SU-DHL-6 (cell line): ENCODE measurements around the gene AK2.
"Not testable (repeated sequence)": the region's sequence is repeated elsewhere in the genome, so short reads cannot be mapped to it uniquely, and the experiment has no call there.

Experiments
- H2AFZ ChIP-seq: fragments of 200-600 bp; sonication (generic); 2 replicates; pipeline ENCODE4 v1.6.1; 2014; ENCODE audit warnings: low read depth, mild to moderate bottlenecking, moderate library complexity, mixed read lengths, antibody characterized with exemption, low read length; ENCODE audit not compliant: severe bottlenecking
- H3F3A ChIP-seq: fragments of 200-600 bp; shearing (Covaris generic); 2 replicates; pipeline ENCODE4 v1.6.0; 2016; ENCODE audit warnings: antibody characterized with exemption, mild to moderate bottlenecking; ENCODE audit not compliant: insufficient read depth
- H3K27ac ChIP-seq: fragments of 200-600 bp; sonication (generic); 2 replicates; pipeline ENCODE4 v1.5.1; 2016; ENCODE audit warnings: low read depth, mild to moderate bottlenecking, low read length, moderate library complexity, mixed read lengths
- H3K27me3 ChIP-seq: fragments of 200-600 bp; sonication (generic), shearing (Covaris generic); 2 replicates; pipeline ENCODE4 v1.6.0; 2014; ENCODE audit warnings: mild to moderate bottlenecking, low read length
- H3K36me3 ChIP-seq: fragments of 200-600 bp; sonication (generic); 2 replicates; pipeline ENCODE4 v1.6.1; 2014; ENCODE audit warnings: mild to moderate bottlenecking, low read length, mixed read lengths
- H3K4me2 ChIP-seq: fragments of 300-600, 200-600 bp; shearing (Covaris generic), sonication (generic); 2 replicates; pipeline ENCODE4 v1.6.0; 2014; ENCODE audit warnings: low read length, low read depth, mild to moderate bottlenecking; ENCODE audit not compliant: poor library complexity, severe bottlenecking
- H3K4me3 ChIP-seq: fragments of 200-600 bp; sonication (generic); 2 replicates; pipeline ENCODE4 v1.5.1; 2014; ENCODE audit warnings: antibody characterized with exemption, low read length, mild to moderate bottlenecking, mixed read lengths; ENCODE audit not compliant: insufficient read depth, poor library complexity, severe bottlenecking
- H3K79me2 ChIP-seq: fragments of 200-600 bp; sonication (generic); 2 replicates; pipeline ENCODE4 v1.6.1; 2014; ENCODE audit warnings: mild to moderate bottlenecking, low read length, moderate library complexity; ENCODE audit not compliant: insufficient read depth
- H3K9ac ChIP-seq: fragments of 200-600 bp; sonication (generic); 2 replicates; pipeline ENCODE4 v1.7.0; 2014; ENCODE audit warnings: mild to moderate bottlenecking, low read length
- H3K9me2 ChIP-seq: fragments of 200-600 bp; sonication (generic); replicated peaks from 2 replicates; pipeline ENCODE4 v1.6.1; 2014; ENCODE audit warnings: low read length; ENCODE audit not compliant: insufficient read depth
- H3K9me3 ChIP-seq: fragments of 200-600 bp; sonication (generic); 2 replicates; pipeline ENCODE4 v1.6.1; 2014; ENCODE audit warnings: low read length, mixed read lengths; ENCODE audit not compliant: insufficient read depth
- H4K20me1 ChIP-seq: fragments of 200-600 bp; sonication (generic); 2 replicates; pipeline ENCODE4 v1.6.1; 2014; ENCODE audit warnings: low read depth, mild to moderate bottlenecking, antibody characterized with exemption, low read length, moderate library complexity, mixed read lengths
- CTCF ChIP-seq: fragments of 200-600 bp; sonication (generic); IDR thresholded peaks from one replicate; pipeline ENCODE4 v1.5.1; 2017; ENCODE audit warnings: antibody characterized with exemption, mild to moderate bottlenecking, low read length, moderate library complexity; ENCODE audit not compliant: insufficient read depth, poor library complexity, severe bottlenecking
- EZH2phosphoT487 ChIP-seq: fragments of 200-600 bp; sonication (generic), shearing (Covaris generic); conservative IDR thresholded peaks from 2 replicates; pipeline ENCODE4 v1.6.1; 2018; ENCODE audit warnings: mild to moderate bottlenecking, antibody characterized with exemption, low read length, moderate library complexity, mixed read lengths

Gene AK2

DNA sequence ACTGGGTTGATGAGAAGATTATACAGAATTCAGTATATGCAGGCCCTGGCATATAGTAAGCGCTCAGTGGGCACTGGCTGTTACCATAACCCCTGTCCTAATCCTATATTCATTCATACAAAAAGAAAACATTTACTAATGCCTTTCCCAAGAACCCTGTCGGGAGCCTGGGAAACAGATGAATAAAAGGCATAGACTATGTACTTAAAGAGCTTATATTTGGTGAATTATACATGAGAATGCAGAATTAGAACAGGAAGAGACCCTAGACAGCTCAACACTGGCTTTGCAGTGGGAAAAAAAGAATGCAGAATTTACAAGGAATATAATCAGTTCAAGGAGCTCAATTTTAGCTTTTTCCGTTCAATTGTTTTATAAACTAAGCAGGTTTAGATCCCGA is 10.9 kb downstream of the AK2 start:
- H3K4me3 ChIP-seq, result no peak overlapping the region
- peaks cover 4% of the 10 kb centered on the region; the same call in 1 of the 2 replicates for H3K36me3 ChIP-seq
- no peaks in the 10 kb centered on the region for H3K9me3 ChIP-seq
- H3K27ac ChIP-seq, result no peak overlapping the region
- H3K79me2 ChIP-seq, result peaks cover 67% of the 10 kb centered on the region
- H3K4me2 ChIP-seq, result no peak overlapping the region
- no peaks in the 10 kb centered on the region for H3K9me2 ChIP-seq
- no peak overlapping the region for H3K9ac ChIP-seq
- H3K27me3 ChIP-seq, result no peaks in the 10 kb centered on the region
- TF ChIP-seq EZH2phosphoT487 (no peak), CTCF (no peak)
- 0 out of 2 replicates have a peak, but pooled peaks cover 4% of the 10 kb centered on the region for H4K20me1 ChIP-seq
- H2AFZ ChIP-seq, result no peak overlapping the region
- H3F3A ChIP-seq, result no peaks in the 10 kb centered on the region

DNA sequence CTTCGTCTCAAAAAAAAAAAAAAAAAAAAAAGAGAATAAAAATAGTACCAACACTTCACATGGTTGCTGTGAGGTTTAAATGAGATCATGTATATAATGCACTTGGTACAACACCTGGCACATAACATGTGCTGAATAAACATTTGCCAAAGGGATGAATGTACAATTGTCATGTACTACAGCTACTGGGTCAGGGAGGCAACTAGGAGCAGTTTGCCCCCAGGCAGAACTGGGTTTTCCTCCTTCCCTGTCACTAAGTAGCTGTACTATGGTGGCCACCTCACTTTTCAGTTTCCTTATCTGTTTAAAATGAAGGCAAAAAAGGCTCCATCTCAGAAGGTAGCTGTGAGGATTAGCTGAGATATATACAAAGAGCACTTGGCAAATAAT is 11.5 kb downstream of the AK2 start:
- Histone ChIP-seq H3K27me3 (no peaks in the 10 kb centered on the region), H3K36me3 (peaks cover 4% of the 10 kb centered on the region; the same call in 1 of the 2 replicates), H3K4me2 (no peak overlapping the region), H3K9me3 (no peaks in the 10 kb centered on the region), H3F3A (no peaks in the 10 kb centered on the region), H3K4me3 (no peak overlapping the region), H4K20me1 (0 out of 2 replicates have a peak, but pooled peaks cover 4% of the 10 kb centered on the region), H2AFZ (no peak overlapping the region), H3K9me2 (no peaks in the 10 kb centered on the region), H3K9ac (no peak overlapping the region), H3K79me2 (peaks cover 61% of the 10 kb centered on the region), H3K27ac (no peak overlapping the region)
- TF ChIP-seq CTCF (no peak), EZH2phosphoT487 (no peak)

DNA sequence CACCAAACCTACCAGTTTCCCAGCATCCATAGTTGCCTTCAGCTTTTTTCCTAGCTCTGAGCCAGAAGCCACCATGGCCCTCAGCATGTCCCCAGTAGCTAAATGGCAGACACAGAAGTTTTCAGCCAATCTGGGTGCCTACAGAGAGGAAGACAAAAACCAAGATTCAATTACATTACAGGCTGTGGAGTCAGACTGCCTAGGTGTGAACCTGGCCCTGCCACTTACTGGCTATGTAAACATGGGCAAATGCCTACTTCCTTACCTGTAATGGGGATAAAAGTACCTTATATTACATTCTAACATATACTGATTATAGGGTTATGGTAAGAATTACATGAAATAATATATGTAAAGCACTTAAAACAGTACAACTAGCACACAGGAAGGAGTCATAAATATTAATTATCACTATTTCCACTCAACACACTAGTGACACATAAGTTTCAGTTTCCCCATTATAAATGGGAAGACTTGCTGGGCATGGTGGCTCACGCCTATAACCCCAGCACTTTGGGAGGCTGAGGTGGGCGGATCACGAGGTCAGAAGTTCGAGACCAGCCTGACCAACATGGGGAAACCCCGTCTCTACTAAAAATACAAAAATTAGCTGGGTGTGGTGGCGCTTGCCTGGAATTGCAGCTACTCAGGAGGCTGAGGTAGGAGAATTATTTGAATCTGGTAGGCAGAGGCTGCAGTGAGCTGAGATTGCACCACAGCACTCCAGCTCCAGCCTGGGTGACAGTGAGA is 12.1 kb downstream of the AK2 start:
- H3F3A ChIP-seq, H3K27me3 ChIP-seq, H3K4me2 ChIP-seq, H4K20me1 ChIP-seq, H3K4me3 ChIP-seq, H3K9me2 ChIP-seq, H2AFZ ChIP-seq, H3K27ac ChIP-seq, H3K36me3 ChIP-seq, H3K9ac ChIP-seq, H3K9me3 ChIP-seq: not testable (repeated sequence)
- peaks cover 56% of the 10 kb centered on the region for H3K79me2 ChIP-seq

GRCh38 chr1:33022650-33023200 is 14.0 kb downstream of the AK2 start:
- Histone ChIP-seq H3K9me3 (no peaks in the 10 kb centered on the region), H3K9me2 (no peaks in the 10 kb centered on the region), H3K27me3 (no peaks in the 10 kb centered on the region), H3K9ac (no peak overlapping the region), H3F3A (no peaks in the 10 kb centered on the region), H3K4me3 (no peak overlapping the region), H4K20me1 (0 out of 2 replicates have a peak, but pooled peaks cover 4% of the 10 kb centered on the region), H3K4me2 (no peak overlapping the region), H3K36me3 (peaks cover 9% of the 10 kb centered on the region; the same call in 1 of the 2 replicates), H3K27ac (no peak overlapping the region), H2AFZ (no peak overlapping the region), H3K79me2 (peaks cover 37% of the 10 kb centered on the region)
- no peak for TF ChIP-seq EZH2phosphoT487
- no peak for TF ChIP-seq CTCF
